HG03460 (cell line): Measurements from ENCODE around the gene RGL1.
"Not testable (repeated sequence)": the region's sequence is repeated elsewhere in the genome, so short reads cannot be mapped to it uniquely, and the experiment has no call there.

Experiments
- ATAC-seq: cut with Tn5 transposase; IDR thresholded peaks from one replicate; pipeline ENCODE4 v1.9.1; 2021; ENCODE audit not compliant: unreplicated experiment

RGL1 gene

DNA sequence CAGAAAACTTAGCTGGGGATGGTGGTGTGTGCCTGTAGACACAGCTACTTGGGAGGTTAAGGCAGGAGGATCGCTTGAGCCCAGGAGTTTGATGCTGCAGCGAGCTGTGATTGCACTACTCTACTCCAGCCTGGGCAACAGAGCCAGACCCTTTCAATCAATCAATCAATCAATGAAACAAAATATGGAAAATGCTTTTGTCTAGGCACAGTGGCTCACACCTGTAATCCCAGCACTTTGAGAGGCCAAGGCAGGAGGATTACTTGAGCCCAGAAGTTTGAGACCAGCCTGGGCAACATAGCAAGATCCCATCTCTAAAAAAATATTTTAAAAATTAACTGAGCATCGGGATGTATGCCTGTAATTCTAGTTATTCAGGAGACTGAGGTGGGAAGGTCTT, 19.0 kb upstream of the RGL1 start:
- not testable (repeated sequence) for ATAC-seq

DNA sequence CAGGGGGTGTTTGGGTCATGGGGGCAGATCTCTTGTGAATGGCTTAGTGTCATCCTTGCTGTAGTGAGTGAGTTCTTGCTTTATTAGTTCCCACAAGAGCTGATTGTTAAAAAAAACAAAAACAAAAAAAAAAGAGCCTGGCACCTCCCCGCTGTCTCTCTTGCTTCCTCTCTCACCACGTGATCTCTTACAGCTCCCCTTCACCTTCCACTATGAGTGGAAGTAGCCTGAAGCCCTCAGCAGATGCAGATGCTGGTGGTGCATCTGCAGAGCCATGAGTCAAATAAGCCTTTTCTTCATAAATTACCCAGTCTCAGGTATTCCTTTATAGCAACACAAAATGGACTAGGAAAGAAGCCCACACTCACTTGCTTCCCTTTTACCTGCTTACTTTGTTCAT, 17.2 kb upstream of the RGL1 start:
- no peak for ATAC-seq

DNA sequence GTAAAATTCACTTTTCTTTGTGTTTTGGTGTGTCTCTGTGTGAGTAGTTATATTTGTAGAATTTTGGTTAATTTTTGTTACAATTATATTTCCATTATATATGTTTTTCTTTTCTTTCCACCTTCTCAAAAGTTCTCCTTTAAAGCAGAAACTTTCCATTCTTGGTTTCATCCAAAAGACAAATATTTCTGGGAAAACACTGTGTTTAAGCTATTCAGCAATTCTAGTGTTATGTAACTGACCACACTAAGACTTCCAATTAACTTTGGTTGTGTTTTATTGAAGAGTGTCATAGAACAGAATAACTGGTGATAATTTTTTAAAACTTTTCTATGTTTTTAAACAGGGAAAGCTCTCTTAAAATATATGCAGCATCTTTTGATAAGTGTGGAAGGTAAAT, 13.6 kb upstream of the RGL1 start:
- no peak for ATAC-seq

DNA sequence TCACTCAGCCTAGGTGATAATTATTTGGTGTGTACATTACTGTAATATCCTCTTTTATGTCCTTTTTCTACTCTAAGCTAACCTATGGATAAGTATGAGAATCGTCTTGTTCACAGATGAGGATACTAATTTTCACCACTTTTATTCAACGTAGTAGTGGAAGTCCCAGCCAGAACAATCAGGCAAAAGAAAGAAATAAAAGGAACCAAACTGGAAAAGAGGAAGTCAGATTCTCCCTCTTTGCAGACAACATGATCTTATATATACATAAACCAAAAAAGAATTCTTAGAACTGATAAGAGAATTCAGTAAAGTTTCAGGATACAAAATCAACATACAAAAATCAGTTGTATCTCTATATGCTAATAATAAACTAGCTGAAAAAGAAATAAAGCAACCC, 12.6 kb upstream of the RGL1 start:
- ATAC-seq, result no peak

DNA sequence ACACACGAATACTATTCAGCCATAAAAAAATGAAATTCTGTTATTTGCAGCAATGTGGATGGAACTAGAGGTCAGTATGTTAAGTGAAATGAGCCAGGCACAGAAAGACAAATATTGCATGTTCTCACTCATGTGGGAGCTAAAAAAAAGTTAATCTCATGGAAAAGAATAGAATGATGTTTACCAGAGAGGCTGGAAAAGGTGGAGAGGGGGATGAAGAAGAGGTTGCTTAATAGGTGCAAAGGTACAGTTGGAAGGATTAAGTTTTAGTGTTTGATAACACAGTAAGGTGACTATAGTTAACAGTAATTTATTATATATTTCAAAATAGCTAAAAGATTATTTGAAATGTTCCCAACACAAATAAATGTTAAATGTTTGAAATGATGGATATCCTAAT, 10.8 kb upstream of the RGL1 start:
- no peak for ATAC-seq

DNA sequence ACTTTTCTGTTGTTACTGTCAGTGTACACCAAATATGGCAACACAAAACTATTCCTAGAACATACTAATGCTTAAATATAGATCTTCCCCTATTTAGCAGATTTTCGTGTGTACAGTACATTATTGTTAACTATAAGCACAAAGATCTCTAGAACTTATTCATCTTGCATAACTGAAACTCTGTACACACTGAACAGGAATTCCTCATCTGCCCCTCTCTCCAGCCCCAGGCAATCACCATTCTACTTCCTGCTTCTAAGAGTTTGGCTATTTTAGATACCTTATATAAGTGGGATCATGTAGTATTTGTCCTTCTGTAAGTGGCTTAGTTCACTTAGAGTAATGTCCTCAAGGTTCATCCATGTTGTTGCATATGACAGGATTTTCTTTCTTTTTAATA, 4.5 kb upstream of the RGL1 start:
- no peak for ATAC-seq

DNA sequence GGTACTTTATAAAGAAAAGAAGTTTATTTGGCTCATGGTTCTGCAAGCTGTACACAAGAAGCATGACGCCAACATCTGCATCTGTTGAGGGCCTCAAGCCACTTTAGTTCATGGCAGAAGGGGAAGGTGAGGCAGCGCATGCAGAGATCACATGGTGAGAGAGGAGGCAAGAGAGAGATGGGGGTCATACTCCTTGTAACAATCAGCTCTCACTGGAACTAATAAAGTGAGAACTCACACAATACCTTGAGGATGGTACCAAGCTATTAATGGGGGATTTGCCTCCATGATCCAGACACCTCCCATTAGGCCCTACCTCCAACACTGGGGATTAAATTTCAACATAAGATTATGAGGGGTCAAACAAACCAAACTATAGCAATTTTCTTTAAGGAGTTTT, 3.3 kb upstream of the RGL1 start:
- ATAC-seq, result no peak

DNA sequence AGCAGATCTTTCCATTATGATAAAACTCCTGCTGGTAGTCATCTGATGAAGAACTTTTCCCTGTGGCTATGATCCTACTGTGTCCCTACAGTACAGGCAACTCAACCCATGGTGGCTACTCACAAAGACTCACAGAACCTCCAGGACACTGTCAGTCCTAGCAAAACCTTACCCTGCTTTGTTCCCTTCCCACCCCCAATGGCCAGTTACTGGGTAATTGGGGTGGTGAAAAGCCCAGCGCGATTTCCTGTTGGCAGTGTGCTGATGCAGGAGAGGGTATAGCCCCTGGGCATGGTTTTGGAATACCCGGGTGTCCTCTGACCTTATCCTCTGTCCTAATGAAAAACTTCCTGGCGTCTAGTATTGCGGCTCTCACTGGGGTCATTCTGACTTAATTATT, 533 bp upstream of the RGL1 start:
- no peak for ATAC-seq

DNA sequence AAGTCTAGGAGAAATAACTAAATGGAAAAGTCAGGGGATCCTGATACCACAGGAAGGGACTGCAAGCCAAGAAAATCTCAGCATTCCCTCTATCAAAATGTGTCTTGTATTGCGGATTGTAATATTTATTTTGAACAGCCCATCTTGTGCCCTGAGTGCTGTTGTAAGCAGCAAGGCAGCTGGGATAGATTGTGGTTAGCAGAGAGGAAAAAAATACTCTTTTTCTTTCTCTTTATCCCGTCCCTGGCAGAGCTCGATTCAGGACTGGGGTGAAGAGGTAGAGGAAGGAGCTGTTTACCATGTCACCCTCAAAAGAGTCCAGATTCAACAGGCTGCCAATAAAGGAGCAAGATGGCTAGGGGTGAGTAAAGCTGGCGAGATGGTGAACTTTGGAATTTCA, 1.2 kb downstream of the RGL1 start:
- no peak for ATAC-seq

DNA sequence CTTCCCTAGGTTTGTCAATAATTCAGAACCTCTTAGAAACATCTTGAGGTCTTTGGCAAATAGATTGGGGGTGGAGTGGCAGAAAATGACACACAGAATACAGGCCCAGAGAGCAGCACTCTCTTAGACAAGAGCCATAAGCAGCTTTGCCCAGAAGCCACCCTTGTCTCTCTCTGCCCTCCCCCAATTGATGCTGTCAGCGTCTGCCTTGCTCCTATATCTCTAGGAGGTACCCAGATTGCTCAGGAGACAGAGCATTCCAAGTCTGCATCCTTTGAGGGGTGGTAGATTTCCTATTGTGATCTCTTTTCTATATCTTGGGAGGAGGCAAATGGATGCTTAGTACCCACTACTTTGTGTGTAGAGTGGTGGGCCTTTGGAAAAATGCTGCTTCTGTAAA, 1.8 kb downstream of the RGL1 start:
- no peak for ATAC-seq

DNA sequence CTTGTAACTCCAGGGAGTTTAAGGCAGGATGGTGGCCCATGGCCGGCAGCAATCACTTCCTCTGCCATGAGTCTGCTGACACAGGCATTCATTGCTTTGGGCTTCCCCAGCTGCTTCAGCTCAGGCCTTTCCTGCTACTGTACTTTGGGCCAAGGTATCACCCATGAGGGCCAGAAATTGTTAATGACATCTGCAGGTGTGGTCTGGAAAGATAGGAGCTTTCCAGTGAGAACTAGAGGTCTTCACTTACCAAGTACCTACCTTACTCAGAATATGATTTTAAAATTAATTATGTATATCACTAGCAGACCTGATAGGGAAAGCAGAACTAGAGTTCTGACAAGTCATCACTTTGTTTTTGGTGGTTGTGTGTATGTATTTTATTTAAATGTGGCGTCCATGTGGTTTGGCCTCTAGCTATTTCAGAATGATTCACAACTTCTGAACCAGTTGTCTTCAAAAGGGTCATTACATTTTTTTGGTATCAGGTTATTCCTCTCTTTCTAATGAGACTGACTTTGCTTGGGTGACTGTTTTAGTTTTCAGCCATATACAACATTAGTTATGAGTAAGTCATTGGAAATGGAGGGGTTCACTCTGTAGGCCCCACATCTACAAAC, 2.7 kb downstream of the RGL1 start:
- peak; percentile 48 for ATAC-seq

DNA sequence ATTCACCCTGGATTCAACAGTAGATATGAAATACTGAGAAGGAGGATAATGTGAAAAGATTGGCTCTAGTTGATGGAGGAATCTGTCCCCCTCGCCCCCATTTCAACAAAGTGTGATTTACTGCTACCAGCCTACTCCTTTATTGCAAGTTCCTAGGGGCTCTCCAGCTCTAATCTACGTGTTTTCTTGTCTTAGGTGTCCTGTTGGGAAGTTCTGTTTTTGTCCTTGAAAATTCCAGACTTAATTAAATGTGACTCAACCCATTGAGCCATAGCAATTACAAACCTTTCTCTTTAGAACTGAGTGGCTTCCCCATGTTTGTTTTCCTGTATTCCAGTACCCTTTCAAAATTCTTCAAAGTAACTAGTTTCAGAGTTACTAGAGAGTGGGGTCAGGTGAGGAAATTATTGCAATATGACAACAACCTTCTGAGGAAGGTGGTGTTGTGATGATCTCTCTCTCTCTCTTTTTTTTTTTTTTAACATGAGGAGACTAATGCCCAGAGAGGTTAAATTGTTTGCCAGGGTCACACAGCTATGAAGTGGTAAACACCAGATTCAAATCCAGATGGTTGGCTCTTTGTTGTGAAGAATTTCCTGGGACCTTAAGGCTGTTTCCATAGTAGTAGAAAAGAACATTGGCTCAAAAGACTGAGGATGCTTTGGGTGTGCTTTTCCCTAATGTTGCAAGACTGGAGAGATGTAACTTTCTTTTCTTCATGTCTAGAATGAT, 3.5 kb downstream of the RGL1 start:
- no peak for ATAC-seq

DNA sequence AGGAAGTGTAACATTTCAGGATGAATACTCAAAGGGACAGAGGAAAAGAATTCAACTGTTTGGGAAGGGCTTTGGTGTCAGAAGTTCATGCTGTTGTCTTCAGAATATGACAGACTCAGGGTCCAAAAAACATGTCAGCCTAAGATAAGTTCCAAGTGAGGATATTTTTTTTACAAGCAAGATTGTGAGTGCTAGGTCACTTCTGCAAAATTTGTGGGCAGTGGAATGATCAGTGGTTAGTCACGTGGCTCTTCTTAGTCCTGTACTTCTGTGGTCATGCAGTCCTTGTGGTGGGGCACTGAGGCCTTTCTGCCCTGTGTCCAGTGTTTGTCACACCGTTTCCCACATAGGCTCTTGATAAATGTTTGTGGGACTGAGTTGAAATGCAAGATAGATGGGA, 5.2 kb downstream of the RGL1 start:
- ATAC-seq, result no peak

DNA sequence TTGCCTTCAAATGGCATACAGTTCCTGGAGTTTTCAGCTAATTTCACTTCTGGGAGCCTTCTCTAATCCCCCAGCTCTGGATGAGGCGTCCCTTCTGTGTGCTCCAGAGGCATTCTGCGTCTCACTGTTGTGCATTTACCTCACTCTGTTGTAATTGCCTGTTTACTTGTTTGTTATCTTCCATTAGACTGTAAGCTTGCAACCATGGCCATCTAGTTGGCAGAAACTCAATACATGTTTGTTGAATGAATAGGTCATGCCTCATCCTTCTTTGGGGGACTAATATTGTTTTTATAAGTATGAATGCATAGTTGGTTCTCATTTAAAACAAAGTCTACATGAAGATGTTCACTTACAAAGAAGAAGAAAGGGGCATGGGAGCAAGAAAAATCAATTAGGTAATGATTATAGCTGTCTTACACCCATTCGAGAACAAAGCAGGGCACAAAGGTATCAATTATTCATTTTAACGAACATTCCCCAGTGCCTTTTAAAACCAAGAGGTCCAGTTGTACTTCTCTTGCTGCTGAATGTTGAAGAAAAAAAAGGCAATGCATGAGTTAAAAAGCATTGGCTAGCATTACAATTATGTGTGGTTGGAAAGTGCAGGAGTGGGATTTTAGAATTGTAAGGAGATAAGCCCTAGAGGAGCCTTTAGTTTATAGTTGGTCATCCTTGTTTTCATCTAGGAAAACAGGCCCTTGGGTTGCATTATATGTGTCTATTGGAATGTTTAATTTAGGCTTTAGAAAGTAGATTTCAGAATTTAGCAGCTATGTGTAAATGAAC, 6.0 kb downstream of the RGL1 start:
- no peak for ATAC-seq

DNA sequence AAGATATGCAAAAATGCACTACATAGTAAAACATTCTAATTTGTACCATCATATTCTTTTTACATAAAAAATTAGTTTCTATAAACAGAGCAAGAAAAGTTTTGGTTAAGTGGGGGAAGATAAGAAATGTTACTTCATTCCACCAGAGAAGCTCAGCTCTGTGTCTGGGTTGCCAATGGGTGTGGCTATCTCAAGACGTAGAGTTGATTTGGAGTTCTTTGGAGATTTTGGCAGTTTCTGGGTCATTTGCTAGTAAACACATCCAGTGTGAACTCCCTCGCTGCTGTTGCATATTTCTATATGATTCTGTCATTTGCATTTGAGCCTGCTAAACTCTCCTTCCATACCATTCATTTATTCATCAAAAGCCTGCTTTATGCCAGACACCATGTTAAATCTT, 7.2 kb downstream of the RGL1 start:
- ATAC-seq, result no peak

DNA sequence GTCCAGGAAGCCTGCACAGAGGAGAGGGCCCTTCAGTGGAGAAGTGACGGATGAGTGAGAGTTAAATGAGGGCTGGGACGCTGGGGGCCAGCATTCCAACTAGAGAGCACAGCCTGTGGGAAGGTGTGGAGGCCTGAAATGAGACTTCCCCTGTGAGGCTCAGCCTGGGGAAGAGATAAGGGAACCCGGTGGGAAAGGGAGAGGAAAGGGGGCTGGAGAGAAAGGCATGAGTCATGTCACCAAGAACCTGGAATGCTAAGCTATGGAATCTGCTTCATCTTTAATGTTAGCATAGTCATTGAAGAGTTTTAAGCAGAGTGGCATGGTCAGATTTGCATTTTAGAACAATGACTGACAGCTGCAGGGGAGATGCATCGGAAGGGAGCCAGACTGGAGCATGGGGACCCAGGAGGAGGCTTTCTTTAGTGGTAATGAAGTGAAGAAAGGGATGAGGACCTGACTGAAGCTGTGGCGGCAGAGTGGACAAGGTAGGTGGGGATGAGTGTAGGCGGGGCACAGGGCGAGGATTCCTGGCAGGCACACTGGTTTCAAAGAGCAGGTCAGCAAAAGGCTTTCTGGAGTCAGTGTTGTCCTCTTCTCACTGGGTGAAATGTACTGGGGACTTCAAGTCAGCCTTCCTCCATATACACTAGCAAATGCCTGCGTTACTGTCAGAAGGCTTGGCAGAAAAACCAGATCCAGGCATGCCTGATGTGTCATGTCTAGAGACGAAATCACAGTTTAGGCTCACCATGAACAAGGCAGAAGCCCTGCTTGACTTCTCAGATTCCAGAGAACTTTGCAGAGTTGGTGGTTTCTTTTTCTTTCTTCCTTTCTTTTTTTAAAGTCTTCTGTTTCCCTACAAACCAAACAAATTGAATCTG, 8.0 kb downstream of the RGL1 start:
- ATAC-seq, result no peak

DNA sequence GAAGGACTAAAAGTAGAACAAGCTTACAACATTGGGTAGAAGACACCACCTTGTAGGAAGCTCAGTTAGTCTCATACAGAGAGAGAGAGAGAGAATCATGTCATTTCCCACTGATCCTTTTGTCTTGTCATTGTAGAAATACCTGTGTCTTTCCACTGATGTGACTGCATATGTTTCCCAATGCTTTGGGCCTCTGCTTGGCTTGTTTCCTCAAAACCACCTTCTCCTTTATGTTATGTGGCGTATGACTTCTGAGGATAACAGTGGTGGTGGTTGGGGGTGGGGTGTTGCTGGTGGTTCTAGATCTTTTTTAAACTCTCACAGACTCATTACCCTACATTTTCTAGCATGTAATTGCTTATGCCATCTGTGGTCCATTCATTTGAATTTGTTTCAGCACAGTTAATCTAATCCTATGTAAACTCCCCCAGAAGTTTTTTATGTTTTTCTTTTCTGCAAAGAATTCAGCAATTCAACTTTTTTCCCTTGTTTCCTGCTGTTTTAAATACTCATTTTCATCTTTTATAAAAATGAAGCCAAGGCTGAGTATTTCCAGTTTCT, 9.3 kb downstream of the RGL1 start:
- no peak for ATAC-seq

DNA sequence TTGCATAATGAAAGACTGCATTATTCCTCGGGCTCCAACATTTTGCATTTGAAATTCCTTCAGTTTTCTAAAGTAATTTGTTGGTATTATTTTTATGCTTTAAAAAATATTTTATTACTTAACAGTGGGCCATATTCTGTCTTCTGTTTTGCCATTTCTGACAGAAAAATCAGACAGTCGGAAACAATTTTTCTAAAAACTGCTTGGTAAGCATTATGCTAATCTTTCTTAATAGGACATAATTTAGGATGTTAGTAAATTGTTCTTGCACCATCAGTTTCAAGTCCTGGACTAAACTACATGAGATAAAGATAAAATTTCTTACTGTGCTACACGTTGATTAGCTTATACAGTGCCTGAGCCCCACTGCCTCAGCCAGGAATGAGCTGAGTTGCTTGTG, 11.2 kb downstream of the RGL1 start:
- ATAC-seq, result no peak

DNA sequence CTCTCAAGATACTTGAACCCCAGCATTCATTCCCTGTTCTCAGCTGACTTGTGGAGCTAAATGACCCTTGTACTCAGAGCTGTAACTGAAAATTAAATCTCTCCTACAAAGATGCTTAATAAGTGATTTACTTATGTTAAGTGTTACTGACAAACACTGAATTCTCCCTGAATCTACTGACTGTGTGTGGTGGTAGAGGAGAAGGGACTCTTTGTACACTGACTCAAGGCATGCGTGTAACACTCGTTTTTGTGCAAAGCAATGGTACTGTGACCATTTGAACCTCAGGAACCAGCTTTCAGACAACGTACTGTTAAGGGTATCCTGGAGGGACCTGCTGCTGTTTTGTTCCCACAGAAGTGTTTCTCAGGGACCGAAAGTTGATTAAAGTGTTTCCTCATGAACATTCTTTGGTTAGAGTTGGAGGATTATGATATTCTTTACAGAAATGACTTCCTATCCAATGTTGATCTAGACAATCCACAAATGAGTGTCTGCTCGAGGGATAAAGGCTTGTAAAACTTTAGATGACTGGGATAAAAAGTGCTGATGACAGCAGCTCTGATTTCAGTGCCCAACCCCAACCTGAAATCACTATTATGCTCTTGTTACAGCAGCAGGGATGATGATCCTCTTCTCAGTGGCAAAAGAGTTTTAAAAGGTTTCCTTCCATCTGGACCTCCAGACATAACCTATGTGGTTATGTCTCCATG, 12.8 kb downstream of the RGL1 start:
- ATAC-seq, result no peak

DNA sequence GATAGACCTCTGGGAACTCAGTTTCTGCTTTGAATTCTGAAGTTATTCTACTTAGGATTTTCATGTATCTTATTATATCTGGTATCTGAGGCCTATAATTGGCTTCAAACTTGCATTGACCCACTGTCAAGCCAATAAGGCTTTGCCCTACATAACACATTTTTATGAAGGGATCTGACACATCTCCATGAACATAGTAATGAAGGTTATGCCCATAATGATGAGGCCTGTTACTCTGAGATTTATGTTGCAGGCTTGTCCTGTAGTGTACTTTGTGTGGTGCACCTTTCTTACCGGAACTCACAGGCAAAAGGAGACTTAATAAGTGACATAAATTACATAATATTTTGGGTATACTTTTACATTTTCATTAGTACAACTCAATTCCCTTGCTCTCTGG, 14.1 kb downstream of the RGL1 start:
- ATAC-seq, result no peak
